GM23338 (cell line): ENCODE measurements around the gene OR2S2. TPM values are rescaled to one million over a fixed set of nuclear protein-coding genes. Genes with fewer than 3 reads are reported as not detected.

Source experiments
- CREB1 ChIP-seq: fragments of 250-450 bp; sonication (Bioruptor Pico); IDR thresholded peaks from 2 replicates; pipeline ENCODE4 v1.5.0; 2020; ENCODE audit warnings: low read depth, mild to moderate bottlenecking, moderate library complexity
- CTCF ChIP-seq, 2 experiments: fragments of 200-600 bp in 1 of 2; sonication (generic) in 1 of 2; conservative IDR thresholded peaks; 2 replicates each; pipeline versions ENCODE4 v1.5.1 to v1.6.1; 2016 to 2017; ENCODE audit warnings: antibody characterized with exemption in 2 of 2, low read depth in 2 of 2, mild to moderate bottlenecking in 2 of 2, moderate library complexity in 1 of 2
- ETS1 ChIP-seq: IDR thresholded peaks from 2 replicates; pipeline ENCODE4 v1.6.1; 2016; ENCODE audit warnings: antibody characterized with exemption
- JUNB ChIP-seq: IDR thresholded peaks from one replicate; pipeline ENCODE4 v1.6.1; 2016; ENCODE audit warnings: antibody characterized with exemption; ENCODE audit not compliant: unreplicated experiment
- NANOG ChIP-seq: IDR thresholded peaks from 2 replicates; pipeline ENCODE4 v1.6.1; 2016; ENCODE audit warnings: antibody characterized with exemption, borderline replicate concordance
- POLR2AphosphoS5 ChIP-seq: IDR thresholded peaks from 2 replicates; pipeline ENCODE4 v1.6.1; 2016; ENCODE audit warnings: antibody characterized with exemption, low read depth
- STAT1 ChIP-seq: IDR thresholded peaks from one replicate; pipeline ENCODE4 v1.6.1; 2016; ENCODE audit warnings: antibody characterized with exemption; ENCODE audit not compliant: unreplicated experiment
- ZNF114 ChIP-seq: fragments of 250-450 bp; sonication (Bioruptor Pico); IDR thresholded peaks from 2 replicates; pipeline ENCODE4 v1.5.0; 2020; ENCODE audit warnings: mild to moderate bottlenecking, moderate library complexity
- ZNF462 ChIP-seq: fragments of 250-450 bp; sonication (Bioruptor Pico); IDR thresholded peaks from 2 replicates; pipeline ENCODE4 v1.5.0; 2020; ENCODE audit warnings: mild to moderate bottlenecking, moderate library complexity
- polyA plus RNA-seq: library from polyadenylated mRNA; unstranded; fragments of >200 nt; fragmentation: Nextera tagmentation; extraction: Ambion mirVana; gene quantifications from 2 replicates; pipeline ENCODE4 v1.2.1, GENCODE V29; 2016
- total RNA-seq: library from RNA; depleted of rRNA; stranded (reverse); fragments of >200 nt; shearing (Covaris generic); gene quantifications from 2 replicates; pipeline ENCODE4 v1.2.3, GENCODE V29; 2014

OR2S2 gene
- total and polyA plus RNA-seq, 2 experiments from 2014 or later: not detected

- TF ChIP-seq ZNF462 (CRISPR knock-in tag) (no peak), NANOG (no peak), STAT1 (no peak), ZNF114 (no peak), ETS1 (no peak), JUNB (no peak), CREB1 (CRISPR knock-in tag) (no peak), POLR2AphosphoS5 (no peak), CTCF (conservative IDR thresholded peaks at IDR 0.05; ENCODE audit: low read depth in 2 of 2) (no peak)
These were observed 14.1 kb upstream of the OR2S2 start (continued) for GRCh38 chr9:35972093-35972492.
